Urinary bladder (tissue), 4 donors: ENCODE results near the gene SERTAD1. TPM values are rescaled to one million over a fixed set of nuclear protein-coding genes. Genes with fewer than 3 reads are reported as not detected.
"Not testable (repeated sequence)": the region's sequence is repeated elsewhere in the genome, so short reads cannot be mapped to it uniquely, and the experiment has no call there.

ENCODE experiments used
- DNase-seq: peaks from one replicate; pipeline ENCODE4 v3.0.0-alpha.2; 2015; ENCODE audit errors: extremely low spot score
- H3K27ac ChIP-seq: one replicate; pipeline ENCODE4 v1.5.1; 2013; ENCODE audit warnings: low read depth, mild to moderate bottlenecking, moderate library complexity
- H3K36me3 ChIP-seq: one replicate; pipeline ENCODE4 v1.6.1; 2013; ENCODE audit warnings: mild to moderate bottlenecking, moderate library complexity; ENCODE audit not compliant: insufficient read depth
- H3K4me1 ChIP-seq: one replicate; pipeline ENCODE4 v1.6.1; 2013; ENCODE audit warnings: mild to moderate bottlenecking, moderate library complexity; ENCODE audit not compliant: insufficient read depth
- H3K4me3 ChIP-seq: one replicate; pipeline ENCODE4 v1.5.1; 2013; ENCODE audit warnings: low read depth, low read length
- WGBS: extraction: QIAGEN DNeasy Blood & Tissue Kit; methylation state at CpG from one replicate; pipeline ENCODE4 v1.1.7; 2013; 5-methylcytosine and 5-hydroxymethylcytosine counted together
- polyA plus RNA-seq: library from polyadenylated mRNA; stranded (reverse); fragments of 200-250 nt; gene quantifications from one replicate; pipeline ENCODE4 v1.2.3, GENCODE V29; 2013
- total RNA-seq: library from RNA; depleted of rRNA; stranded (reverse); fragments of >200 nt; gene quantifications from one replicate; pipeline ENCODE4 v1.2.3, GENCODE V29; 2014
- donor health status: healthy with polysubstance abuse.
- donor health status: healthy.

The SERTAD1 gene, protein sequence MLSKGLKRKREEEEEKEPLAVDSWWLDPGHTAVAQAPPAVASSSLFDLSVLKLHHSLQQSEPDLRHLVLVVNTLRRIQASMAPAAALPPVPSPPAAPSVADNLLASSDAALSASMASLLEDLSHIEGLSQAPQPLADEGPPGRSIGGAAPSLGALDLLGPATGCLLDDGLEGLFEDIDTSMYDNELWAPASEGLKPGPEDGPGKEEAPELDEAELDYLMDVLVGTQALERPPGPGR
- total RNA-seq (6.8 TPM), polyA plus RNA-seq (24.5 TPM)

GRCh38 chr19:40425450-40426287, at the start of gene SERTAD1:
TSS of gene SERTAD1 (minus strand) at chr19:40425992. CDS start at chr19:40423546, 2,446 bp downstream.
- H3K27ac ChIP-seq = peak within 1 kb of the TSS; percentile 98
- WGBS = under 1% methylated on average over 75 of the region's 75 CpGs
- no peaks in the 10 kb centered on the region for H3K4me1 ChIP-seq
- peak within 1 kb of the TSS; percentile 76 for H3K4me3 ChIP-seq
- H3K36me3 ChIP-seq = no peaks in the 10 kb centered on the region
- peak; percentile 98 for DNase-seq

GRCh38 chr19:40474737-40475136, 48.9 kb upstream of the SERTAD1 start:
- H3K27ac ChIP-seq = no peak overlapping the region
- 94% methylated on average over 4 of the region's 4 CpGs for WGBS
- H3K4me3 ChIP-seq = no peak overlapping the region
- no peaks in the 10 kb centered on the region for H3K4me1 ChIP-seq
- no peaks in the 10 kb centered on the region for H3K36me3 ChIP-seq
- no peak for DNase-seq

GRCh38 chr19:40472516-40472915, 46.7 kb upstream of the SERTAD1 start:
- DNase-seq = no peak
- H3K4me1 ChIP-seq = peaks cover under 1% of the 10 kb centered on the region
- WGBS = 90% methylated on average over 13 of the region's 13 CpGs
- no peaks in the 10 kb centered on the region for H3K36me3 ChIP-seq
- no peak overlapping the region for H3K27ac ChIP-seq
- no peak overlapping the region for H3K4me3 ChIP-seq

DNA sequence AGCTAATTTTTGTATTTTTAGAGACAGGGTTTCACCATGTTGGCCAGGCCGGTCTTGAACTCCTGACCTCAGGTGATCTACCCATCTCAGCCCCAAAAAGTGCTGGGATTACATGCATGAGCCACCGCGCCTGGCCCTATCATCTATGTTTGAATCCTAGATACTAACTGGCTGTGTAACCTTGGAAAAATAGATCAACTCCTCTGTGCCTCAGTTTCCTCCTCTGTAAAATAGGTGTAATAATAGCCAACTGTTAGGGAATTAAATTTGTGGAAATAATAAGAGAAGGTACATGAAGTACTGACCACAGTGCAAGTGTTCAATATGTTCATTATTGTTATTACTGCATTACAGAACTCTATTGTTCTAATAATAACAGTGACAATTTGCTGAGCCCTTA, 45.3 kb upstream of the SERTAD1 start:
- H3K27ac ChIP-seq = no peak overlapping the region
- no peak overlapping the region for H3K4me3 ChIP-seq
- 98% methylated on average over 3 of the region's 3 CpGs for whole genome bisulfite sequencing
- H3K36me3 ChIP-seq = no peaks in the 10 kb centered on the region
- DNase-seq = no peak
- H3K4me1 ChIP-seq = peaks cover 2% of the 10 kb centered on the region

DNA sequence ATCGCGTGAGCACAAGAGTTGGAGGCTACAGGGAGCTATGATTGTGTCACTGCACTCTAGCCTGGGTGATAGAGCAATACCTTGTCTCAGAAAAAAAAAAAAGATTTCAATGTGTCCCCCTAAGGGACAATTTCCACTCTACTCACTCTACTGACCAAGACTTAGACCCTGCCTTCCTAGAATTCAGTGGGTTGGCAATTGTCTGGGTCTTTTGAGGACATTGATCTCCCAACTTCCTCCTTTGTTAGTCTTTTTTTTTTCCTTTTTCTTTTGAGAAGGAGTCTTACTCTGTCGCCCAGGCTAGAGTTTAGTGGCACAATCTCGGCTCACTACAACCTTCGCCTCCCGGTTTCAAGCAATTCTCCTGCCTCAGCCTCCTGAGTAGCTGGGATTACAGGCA, 43.2 kb upstream of the SERTAD1 start:
- WGBS = 96% methylated on average over 6 of the region's 6 CpGs
- H3K4me1 ChIP-seq = peaks cover 2% of the 10 kb centered on the region
- DNase-seq = no peak
- H3K36me3 ChIP-seq = no peaks in the 10 kb centered on the region
- no peak overlapping the region for H3K27ac ChIP-seq
- H3K4me3 ChIP-seq = no peak overlapping the region

- Histone ChIP-seq H3K4me3 (peak within 1 kb of the TSS; percentile 61), H3K4me1 (peaks cover 2% of the 10 kb centered on the region), H3K36me3 (no peaks in the 10 kb centered on the region), H3K27ac (no peak within 1 kb of the TSS)
- DNase-seq = no peak
- 5% methylated on average over 86 of the region's 87 CpGs for WGBS
These were observed 41.4 kb upstream of the SERTAD1 start, which contains the start of gene SPTBN4 for GRCh38 chr19:40466985-40467734. TSS of gene SPTBN4 (plus strand) at chr19:40467001. CDS start at chr19:40472622, 5,621 bp downstream.

DNA sequence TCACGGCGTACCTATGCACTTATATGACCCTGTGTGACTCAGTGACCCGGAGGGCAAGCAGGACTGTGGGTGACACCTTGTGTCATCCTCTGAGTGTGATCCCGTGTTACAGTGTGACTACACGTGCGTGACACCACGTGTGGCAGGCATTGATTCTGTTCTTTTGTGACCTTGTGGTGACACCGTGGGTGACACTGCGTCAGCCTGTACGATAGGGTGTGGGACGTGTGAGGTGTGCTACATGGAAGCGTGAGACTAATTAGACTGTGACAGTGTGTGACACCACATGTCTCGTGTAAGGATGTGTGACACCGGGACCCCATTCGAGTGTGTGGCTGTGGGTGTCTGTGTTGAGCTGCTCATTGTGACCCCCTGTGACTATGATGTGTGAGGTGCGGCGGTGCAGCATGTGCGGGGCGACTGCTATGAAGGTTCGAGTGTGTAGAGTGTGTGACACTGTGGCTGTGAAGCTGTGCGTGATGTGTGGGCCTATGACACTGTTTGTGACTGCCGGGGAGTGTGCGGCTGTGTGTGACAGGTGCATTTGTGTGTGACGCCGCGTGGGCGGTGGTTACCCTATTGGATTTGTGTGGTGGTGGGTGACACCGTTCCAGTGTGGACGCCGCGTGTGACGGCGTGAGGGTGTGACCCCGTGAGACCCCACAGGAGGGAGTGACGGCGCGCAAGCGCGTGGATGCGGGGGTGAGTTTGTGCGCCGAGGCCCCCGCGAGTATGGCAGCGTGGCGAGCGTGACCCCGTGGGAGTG, 40.6 kb upstream of the SERTAD1 start:
- H3K4me3 ChIP-seq = peak overlapping the region; percentile 61
- WGBS = 19% methylated on average over 48 of the region's 48 CpGs
- H3K36me3 ChIP-seq = no peaks in the 10 kb centered on the region
- H3K4me1 ChIP-seq = peaks cover 2% of the 10 kb centered on the region
- H3K27ac ChIP-seq = no peak overlapping the region
- no peak for DNase-seq

DNA sequence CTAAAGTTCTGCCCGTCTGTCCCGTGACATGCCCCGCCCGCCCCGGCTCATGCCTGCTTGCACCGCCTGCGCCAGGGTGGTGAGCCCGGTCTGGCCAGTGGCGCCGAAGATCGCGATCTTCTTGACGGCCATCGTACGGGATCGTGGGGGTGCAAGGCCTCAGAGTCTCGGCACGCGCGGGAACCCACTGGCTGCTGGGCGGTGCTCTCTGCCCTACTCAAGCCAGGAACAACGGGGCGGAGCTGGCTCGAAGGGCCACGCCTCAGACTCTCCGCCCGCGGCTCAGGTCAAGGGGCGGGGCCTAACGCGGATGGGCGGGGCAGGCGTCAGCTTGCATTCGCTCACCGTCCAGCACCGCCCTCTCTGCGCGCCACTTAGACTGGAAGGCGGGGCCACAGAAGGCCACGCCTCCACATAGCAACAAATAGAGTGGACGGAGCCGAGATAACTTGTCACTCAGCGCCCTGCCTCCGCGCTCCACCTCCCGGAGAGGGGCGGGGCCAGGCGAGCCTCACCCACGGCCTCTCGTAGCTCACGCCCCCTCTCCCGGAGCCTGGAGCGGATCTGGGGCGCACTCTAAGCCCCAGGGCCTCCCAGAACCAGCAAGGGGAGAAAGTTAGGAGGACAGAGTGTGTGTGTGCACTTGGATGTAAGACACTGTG, 39.9 kb upstream of the SERTAD1 start, which contains the start of gene BLVRB:
Gene BLVRB, minus strand, starts transcription at position 189 of the 662 bp plus-strand sequence. Its CDS starts 57 bp downstream, at position 132.
- no peaks in the 10 kb centered on the region for H3K36me3 ChIP-seq
- WGBS = under 1% methylated on average over 54 of the region's 54 CpGs
- peak; percentile 96 for DNase-seq
- peak within 1 kb of the TSS; percentile 61 for H3K4me3 ChIP-seq
- peaks cover 2% of the 10 kb centered on the region for H3K4me1 ChIP-seq
- H3K27ac ChIP-seq = peak within 1 kb of the TSS; percentile 68

- peak overlapping the region; percentile 68 for H3K27ac ChIP-seq
- peak overlapping the region; percentile 51 for H3K4me3 ChIP-seq
- WGBS = 13% methylated on average over 11 of the region's 11 CpGs
- no peaks in the 10 kb centered on the region for H3K36me3 ChIP-seq
- peaks cover 2% of the 10 kb centered on the region for H3K4me1 ChIP-seq
- no peak for DNase-seq
These were observed 39.3 kb upstream of the SERTAD1 start for GRCh38 chr19:40465025-40465556.

DNA sequence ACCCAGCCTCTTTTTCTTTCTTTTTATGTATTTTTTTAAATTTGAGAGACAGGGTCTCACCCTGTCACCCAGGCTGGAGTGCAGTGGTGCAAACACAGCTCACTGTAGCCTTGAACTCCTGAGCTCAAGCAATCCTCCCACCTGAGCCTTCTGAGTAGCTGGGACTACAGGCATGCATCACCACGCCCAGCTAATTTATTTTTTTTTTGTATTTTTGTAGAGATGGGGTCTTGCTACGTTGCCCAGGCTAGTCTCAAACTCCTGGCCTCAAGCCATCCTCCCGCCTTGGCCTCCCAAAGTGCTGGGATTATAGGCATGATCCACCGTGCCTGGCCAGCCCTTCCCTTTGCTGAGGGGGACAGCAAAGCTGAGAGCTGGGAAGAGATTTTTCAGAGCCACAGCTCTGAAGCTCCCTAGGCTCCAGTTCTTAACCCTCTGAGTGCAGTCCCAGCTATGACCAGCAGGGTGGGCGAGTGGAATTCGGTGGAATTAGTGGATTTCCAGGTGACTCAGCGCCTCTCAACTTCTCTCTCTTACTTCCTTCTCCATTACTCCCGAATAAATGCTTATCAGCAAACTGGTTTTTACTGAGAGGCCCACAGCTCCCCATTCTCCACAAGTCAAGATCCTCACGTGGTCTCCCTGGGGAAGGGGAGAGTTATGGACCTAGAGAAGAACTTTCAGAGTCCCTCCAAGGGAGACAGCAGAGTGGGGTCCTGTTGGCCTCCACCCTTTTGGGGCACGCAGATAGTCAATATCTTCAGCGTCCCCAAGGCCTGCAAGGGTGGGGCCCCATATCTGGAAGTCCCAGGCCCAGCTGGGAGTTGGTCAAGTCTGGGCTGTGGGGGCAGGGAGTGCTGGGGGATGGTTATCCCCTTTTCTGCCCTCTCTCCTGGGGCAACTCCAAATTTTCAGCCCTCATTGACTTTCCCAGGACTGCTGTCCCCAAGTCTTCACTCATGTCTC, 38.5 kb upstream of the SERTAD1 start:
- Histone ChIP-seq H3K4me1 (peaks cover 2% of the 10 kb centered on the region), H3K36me3 (no peaks in the 10 kb centered on the region), H3K27ac (peak overlapping the region; percentile 68), H3K4me3 (no peak overlapping the region)
- no peak for DNase-seq
- 19% methylated on average over 11 of the region's 11 CpGs for WGBS

- H3K36me3 ChIP-seq, H3K27ac ChIP-seq, H3K4me3 ChIP-seq, H3K4me1 ChIP-seq, DNase-seq: not testable (repeated sequence)
- WGBS = 85% methylated on average over 12 of the region's 12 CpGs
These were observed 37.8 kb upstream of the SERTAD1 start for GRCh38 chr19:40463587-40464037.
